CD4-positive, alpha-beta memory T cell (primary cell): ENCODE measurements around the gene ANO7. TPM values are rescaled to one million over a fixed set of nuclear protein-coding genes. Genes with fewer than 3 reads are reported as not detected.

Experiments
- CTCF ChIA-PET: fragments of 350-600 bp; sonication (Branson Sonifier 250); formaldehyde crosslinking; loops from one replicate; lab custom pipeline; 2021; ENCODE audit warnings: inconsistent platforms; ENCODE audit not compliant: partially characterized antibody; lab: Charles Lee
- POLR2A ChIA-PET: fragments of 350-600 bp; sonication (Branson Sonifier 250); formaldehyde crosslinking; loops from one replicate; lab custom pipeline; 2021; ENCODE audit not compliant: partially characterized antibody; lab: Charles Lee
- DNase-seq, 5 donors: peaks; one replicate each; pipeline versions ENCODE4 v3.0.0 to v3.0.0-alpha.2; 2020 to 2022; ENCODE audit warnings: mixed read lengths in 1 of 5
- H3K27ac ChIP-seq: one replicate; pipeline ENCODE4 v1.7.0; 2013; ENCODE audit warnings: low read depth, low read length
- H3K27me3 ChIP-seq: 2 replicates; pipeline ENCODE4 v1.7.0; 2013; ENCODE audit warnings: mild to moderate bottlenecking, low read length, moderate library complexity; ENCODE audit not compliant: insufficient read depth
- H3K36me3 ChIP-seq: 2 replicates; pipeline ENCODE4 v1.7.0; 2013; ENCODE audit warnings: mild to moderate bottlenecking, low read length, moderate library complexity; ENCODE audit not compliant: insufficient read depth
- H3K4me1 ChIP-seq: 2 replicates; pipeline ENCODE4 v1.7.0; 2013; ENCODE audit warnings: mild to moderate bottlenecking, low read length, moderate library complexity; ENCODE audit not compliant: insufficient read depth
- H3K4me3 ChIP-seq, 2 donors: one replicate each; pipeline ENCODE4 v1.7.0; 2013; ENCODE audit warnings: low read length in 2 of 2, mild to moderate bottlenecking in 1 of 2
- H3K9me3 ChIP-seq, 2 donors: one replicate each; pipeline ENCODE4 v1.7.0; 2013; ENCODE audit warnings: low read length in 2 of 2, control low read depth in 1 of 2; ENCODE audit not compliant: control insufficient read depth in 1 of 2
- H3K27ac Mint-ChIP-seq, 7 donors: one replicate each; pipeline ENCODE4 v1.8.0; 2020 to 2021; ENCODE audit warnings: mixed read lengths in 7 of 7, mild to moderate bottlenecking in 6 of 7, inconsistent platforms in 3 of 7, moderate library complexity in 3 of 7
- H3K27me3 Mint-ChIP-seq, 2 donors: one replicate each; pipeline ENCODE4 v1.8.0; 2020 to 2021; ENCODE audit warnings: mixed read lengths in 2 of 2
- H3K36me3 Mint-ChIP-seq, 2 donors: one replicate each; pipeline ENCODE4 v1.8.0; 2020 to 2021; ENCODE audit warnings: mixed read lengths in 2 of 2, inconsistent platforms in 1 of 2, mild to moderate bottlenecking in 1 of 2
- H3K4me1 Mint-ChIP-seq, 4 donors: one replicate each; pipeline ENCODE4 v1.8.0; 2020 to 2021; ENCODE audit warnings: mixed read lengths in 4 of 4, mild to moderate bottlenecking in 1 of 4
- H3K4me3 Mint-ChIP-seq, 8 donors: one replicate each; pipeline ENCODE4 v1.8.0; 2020 to 2021; ENCODE audit warnings: mixed read lengths in 8 of 8, mild to moderate bottlenecking in 7 of 8, moderate library complexity in 6 of 8, inconsistent platforms in 3 of 8
- H3K9me3 Mint-ChIP-seq, 8 donors: one replicate each; pipeline ENCODE4 v1.8.0; 2020 to 2021; ENCODE audit warnings: mixed read lengths in 8 of 8, mild to moderate bottlenecking in 5 of 8, inconsistent platforms in 3 of 8, moderate library complexity in 1 of 8
- intact Hi-C: fragments of 100-400 bp; cut with micrococcal nuclease; formaldehyde crosslinking; loops from one replicate; pipeline ENCODE4 v1.15.1; 2023
- polyA plus RNA-seq, 2 donors: library from polyadenylated mRNA; unstranded; fragments of 300-500 nt; fragmentation: Illumina TruSeq; gene quantifications; one replicate each; pipeline ENCODE4 v1.2.3, GENCODE V29; 2021
- total RNA-seq, 2 experiments: library from RNA; stranded (reverse); gene quantifications; one replicate each; pipeline ENCODE4 v1.2.3, GENCODE V29; 2021

Gene ANO7
- total and polyA plus RNA-seq, 4 experiments from 2014 or later = 0.13 to 0.81 (median 0.53) TPM; not detected in 1

- Mint-ChIP-seq H3K27me3 (no peaks in the 10 kb centered on the region), H3K9me3 (no peaks in the 10 kb centered on the region), H3K27ac (no peak overlapping the region), H3K4me3 (no peak overlapping the region), H3K4me1 (no peaks in the 10 kb centered on the region), H3K36me3 (no peaks in the 10 kb centered on the region)
- Histone ChIP-seq H3K27me3 (no peaks in the 10 kb centered on the region), H3K4me1 (no peaks in the 10 kb centered on the region), H3K9me3 (no peaks in the 10 kb centered on the region), H3K36me3 (no peaks in the 10 kb centered on the region), H3K4me3 (no peak overlapping the region), H3K27ac (no peak overlapping the region)
- no peak for DNase-seq
- CTCF ChIA-PET = no interaction called here
- POLR2A ChIA-PET = no interaction called here
- intact Hi-C loops = no loop called here
Observed at GRCh38 chr2:241198381-241199279, 10.2 kb downstream of the ANO7 start.

GRCh38 chr2:241199286-241199685 lies 10.8 kb downstream of the ANO7 start:
- no peak overlapping the region for H3K27ac ChIP-seq

GRCh38 chr2:241199897-241200821 lies 11.7 kb downstream of the ANO7 start:
- Mint-ChIP-seq H3K9me3 (no peaks in the 10 kb centered on the region), H3K4me1 (no peaks in the 10 kb centered on the region), H3K36me3 (no peaks in the 10 kb centered on the region), H3K27me3 (no peaks in the 10 kb centered on the region), H3K4me3 (no peak overlapping the region), H3K27ac (no peak overlapping the region)
- CTCF ChIA-PET = no interaction called here
- no peaks in the 10 kb centered on the region for H3K27me3 ChIP-seq
- H3K4me1 ChIP-seq = no peaks in the 10 kb centered on the region
- no peaks in the 10 kb centered on the region for H3K9me3 ChIP-seq
- H3K4me3 ChIP-seq = no peak overlapping the region
- DNase-seq = no peak
- no peak overlapping the region for H3K27ac ChIP-seq
- intact Hi-C loops = no loop called here
- no peaks in the 10 kb centered on the region for H3K36me3 ChIP-seq
- POLR2A ChIA-PET = no interaction called here

More at GRCh38 chr2:241199286-241199685, 10.8 kb downstream of the ANO7 start:
- Histone ChIP-seq H3K4me3 (no peak overlapping the region), H3K9me3 (no peaks in the 10 kb centered on the region), H3K4me1 (no peaks in the 10 kb centered on the region), H3K36me3 (no peaks in the 10 kb centered on the region), H3K27me3 (no peaks in the 10 kb centered on the region)
- no peak overlapping the region for H3K4me3 Mint-ChIP-seq
- no peak overlapping the region for H3K27ac Mint-ChIP-seq
- no peaks in the 10 kb centered on the region for H3K4me1 Mint-ChIP-seq
- POLR2A ChIA-PET = no interaction called here
- DNase-seq = no peak
- intact Hi-C loops = no loop called here
- no peaks in the 10 kb centered on the region for H3K9me3 Mint-ChIP-seq
- no peaks in the 10 kb centered on the region for H3K27me3 Mint-ChIP-seq
- CTCF ChIA-PET = no interaction called here
- no peaks in the 10 kb centered on the region for H3K36me3 Mint-ChIP-seq

- Mint-ChIP-seq H3K9me3 (no peaks in the 10 kb centered on the region), H3K27ac (no peak overlapping the region), H3K4me1 (no peaks in the 10 kb centered on the region), H3K36me3 (no peaks in the 10 kb centered on the region), H3K27me3 (no peaks in the 10 kb centered on the region), H3K4me3 (no peak overlapping the region)
- Histone ChIP-seq H3K27me3 (no peaks in the 10 kb centered on the region), H3K36me3 (no peaks in the 10 kb centered on the region), H3K9me3 (no peaks in the 10 kb centered on the region), H3K4me1 (no peaks in the 10 kb centered on the region), H3K27ac (no peak overlapping the region), H3K4me3 (no peak overlapping the region)
- intact Hi-C loops = no loop called here
- ChIA-PET POLR2A (no interaction called here), CTCF (no interaction called here)
- DNase-seq = no peak
Observed at GRCh38 chr2:241200822-241201395, 12.4 kb downstream of the ANO7 start.

- H3K4me3 Mint-ChIP-seq = no peak overlapping the region
- POLR2A ChIA-PET = no interaction called here
- CTCF ChIA-PET = no interaction called here
Observed at GRCh38 chr2:241201445-241202267, 13.2 kb downstream of the ANO7 start.

GRCh38 chr2:241202268-241202585 lies 13.8 kb downstream of the ANO7 start:
- no peak for DNase-seq
- H3K4me1 Mint-ChIP-seq = no peaks in the 10 kb centered on the region
- no peak overlapping the region for H3K4me3 ChIP-seq
- intact Hi-C loops = no loop called here
- H3K27ac ChIP-seq = no peak overlapping the region
- ChIA-PET CTCF (no interaction called here), POLR2A (no interaction called here)
- no peaks in the 10 kb centered on the region for H3K27me3 ChIP-seq
- no peaks in the 10 kb centered on the region for H3K4me1 ChIP-seq
- no peak overlapping the region for H3K27ac Mint-ChIP-seq
- no peaks in the 10 kb centered on the region for H3K36me3 ChIP-seq
- H3K9me3 Mint-ChIP-seq = no peaks in the 10 kb centered on the region
- H3K36me3 Mint-ChIP-seq = no peaks in the 10 kb centered on the region
- no peaks in the 10 kb centered on the region for H3K9me3 ChIP-seq
- no peak overlapping the region for H3K4me3 Mint-ChIP-seq
- H3K27me3 Mint-ChIP-seq = no peaks in the 10 kb centered on the region

More at GRCh38 chr2:241201445-241202267, 13.2 kb downstream of the ANO7 start:
- no peaks in the 10 kb centered on the region for H3K9me3 Mint-ChIP-seq
- H3K27ac Mint-ChIP-seq = no peak overlapping the region
- Histone ChIP-seq H3K4me1 (no peaks in the 10 kb centered on the region), H3K9me3 (no peaks in the 10 kb centered on the region), H3K27ac (no peak overlapping the region), H3K36me3 (no peaks in the 10 kb centered on the region), H3K4me3 (no peak overlapping the region), H3K27me3 (no peaks in the 10 kb centered on the region)
- no peaks in the 10 kb centered on the region for H3K36me3 Mint-ChIP-seq
- intact Hi-C loops = no loop called here
- DNase-seq = no peak
- no peaks in the 10 kb centered on the region for H3K4me1 Mint-ChIP-seq
- H3K27me3 Mint-ChIP-seq = no peaks in the 10 kb centered on the region
